ENCODE measurements around the gene SMOC1.

Gene SMOC1

GRCh38 chr14:70061108-70061507 lies 181.9 kb downstream of the SMOC1 start:
- Histone ChIP-seq H3K4me3 (ENCODE audit: extremely low read depth, insufficient read depth, low read length, poor library complexity, severe bottlenecking) (no peak overlapping the region), H3K27ac (ENCODE audit: low read depth, low read length, severe bottlenecking) (no peak overlapping the region), H3K4me1 (ENCODE audit: control insufficient read depth, insufficient read depth, low read length, poor library complexity, severe bottlenecking) (no peaks in the 10 kb centered on the region), H3K9me3 (ENCODE audit: control insufficient read depth, low read length) (no peaks in the 10 kb centered on the region), H3K36me3 (ENCODE audit: control insufficient read depth, insufficient read depth, low read length) (no peaks in the 10 kb centered on the region)
- WGBS, 2 experiments (ENCODE audit: insufficient coverage in 2 of 2): 86% methylated on average over 2 of the region's 2 CpGs; no CpG with 5 or more reads in 1 of the 2 experiments

GRCh38 chr14:70064136-70064865 lies 185.1 kb downstream of the SMOC1 start:
- WGBS, 2 experiments (ENCODE audit: insufficient coverage in 2 of 2): 88 to 94% methylated on average over 5 of the region's 11 CpGs
- no peak overlapping the region for H3K4me3 ChIP-seq (ENCODE audit: extremely low read depth, insufficient read depth, low read length, poor library complexity, severe bottlenecking)
- peaks cover 4% of the 10 kb centered on the region for H3K4me1 ChIP-seq (ENCODE audit: control insufficient read depth, insufficient read depth, low read length, poor library complexity, severe bottlenecking)
- H3K9me3 ChIP-seq (ENCODE audit: control insufficient read depth, low read length): no peaks in the 10 kb centered on the region
- H3K36me3 ChIP-seq (ENCODE audit: control insufficient read depth, insufficient read depth, low read length): no peaks in the 10 kb centered on the region
- no peak overlapping the region for H3K27ac ChIP-seq (ENCODE audit: low read depth, low read length, severe bottlenecking)

- Histone ChIP-seq H3K9me3 (ENCODE audit: control insufficient read depth, low read length) (no peaks in the 10 kb centered on the region), H3K4me1 (ENCODE audit: control insufficient read depth, insufficient read depth, low read length, poor library complexity, severe bottlenecking) (peaks cover 4% of the 10 kb centered on the region), H3K27ac (ENCODE audit: low read depth, low read length, severe bottlenecking) (no peak overlapping the region), H3K36me3 (ENCODE audit: control insufficient read depth, insufficient read depth, low read length) (no peaks in the 10 kb centered on the region), H3K4me3 (ENCODE audit: extremely low read depth, insufficient read depth, low read length, poor library complexity, severe bottlenecking) (no peak overlapping the region)
- WGBS, 2 experiments (ENCODE audit: insufficient coverage in 2 of 2): 88 to 97% methylated on average over 4 to 5 of the region's 5 CpGs
These were observed 188.6 kb downstream of the SMOC1 start for GRCh38 chr14:70067810-70068209.

GRCh38 chr14:70069186-70069585 lies 190.0 kb downstream of the SMOC1 start:
- Histone ChIP-seq H3K36me3 (ENCODE audit: control insufficient read depth, insufficient read depth, low read length) (no peaks in the 10 kb centered on the region), H3K4me1 (ENCODE audit: control insufficient read depth, insufficient read depth, low read length, poor library complexity, severe bottlenecking) (peaks cover 4% of the 10 kb centered on the region), H3K4me3 (ENCODE audit: extremely low read depth, insufficient read depth, low read length, poor library complexity, severe bottlenecking) (no peak overlapping the region), H3K27ac (ENCODE audit: low read depth, low read length, severe bottlenecking) (no peak overlapping the region), H3K9me3 (ENCODE audit: control insufficient read depth, low read length) (no peaks in the 10 kb centered on the region)
- 79 to 85% methylated on average over 5 of the region's 5 CpGs for WGBS, 2 experiments (ENCODE audit: insufficient coverage in 2 of 2)

GRCh38 chr14:70073924-70074566 lies 194.8 kb downstream of the SMOC1 start:
- Histone ChIP-seq H3K4me3 (ENCODE audit: extremely low read depth, insufficient read depth, low read length, poor library complexity, severe bottlenecking) (no peak overlapping the region), H3K36me3 (ENCODE audit: control insufficient read depth, insufficient read depth, low read length) (no peaks in the 10 kb centered on the region), H3K4me1 (ENCODE audit: control insufficient read depth, insufficient read depth, low read length, poor library complexity, severe bottlenecking) (peaks cover under 1% of the 10 kb centered on the region), H3K27ac (ENCODE audit: low read depth, low read length, severe bottlenecking) (no peak overlapping the region), H3K9me3 (ENCODE audit: control insufficient read depth, low read length) (no peaks in the 10 kb centered on the region)
- 54 to 75% methylated on average over 1 to 3 of the region's 3 CpGs for WGBS, 2 experiments (ENCODE audit: insufficient coverage in 2 of 2)

GRCh38 chr14:70077005-70077404 lies 197.8 kb downstream of the SMOC1 start:
- WGBS, 2 experiments (ENCODE audit: insufficient coverage in 2 of 2): 100% methylated on average over 1 of the region's 3 CpGs; no CpG with 5 or more reads in 1 of the 2 experiments
- H3K9me3 ChIP-seq (ENCODE audit: control insufficient read depth, low read length): no peaks in the 10 kb centered on the region

GRCh38 chr14:70077720-70078119 lies 198.5 kb downstream of the SMOC1 start:
- H3K36me3 ChIP-seq (ENCODE audit: control insufficient read depth, insufficient read depth, low read length): no peaks in the 10 kb centered on the region
- no peak overlapping the region for H3K4me3 ChIP-seq (ENCODE audit: extremely low read depth, insufficient read depth, low read length, poor library complexity, severe bottlenecking)
- no peak overlapping the region for H3K27ac ChIP-seq (ENCODE audit: low read depth, low read length, severe bottlenecking)
- no peaks in the 10 kb centered on the region for H3K4me1 ChIP-seq (ENCODE audit: control insufficient read depth, insufficient read depth, low read length, poor library complexity, severe bottlenecking)
- no peaks in the 10 kb centered on the region for H3K9me3 ChIP-seq (ENCODE audit: control insufficient read depth, low read length)
- 82% methylated on average over 1 of the region's 2 CpGs for WGBS, 2 experiments (ENCODE audit: insufficient coverage in 2 of 2)

More at GRCh38 chr14:70077005-70077404, 197.8 kb downstream of the SMOC1 start:
- Histone ChIP-seq H3K4me1 (ENCODE audit: control insufficient read depth, insufficient read depth, low read length, poor library complexity, severe bottlenecking) (no peaks in the 10 kb centered on the region), H3K4me3 (ENCODE audit: extremely low read depth, insufficient read depth, low read length, poor library complexity, severe bottlenecking) (no peak overlapping the region), H3K36me3 (ENCODE audit: control insufficient read depth, insufficient read depth, low read length) (no peaks in the 10 kb centered on the region), H3K27ac (ENCODE audit: low read depth, low read length, severe bottlenecking) (no peak overlapping the region)

- Histone ChIP-seq H3K4me1 (ENCODE audit: control insufficient read depth, insufficient read depth, low read length, poor library complexity, severe bottlenecking) (no peaks in the 10 kb centered on the region), H3K4me3 (ENCODE audit: extremely low read depth, insufficient read depth, low read length, poor library complexity, severe bottlenecking) (no peak overlapping the region), H3K27ac (ENCODE audit: low read depth, low read length, severe bottlenecking) (no peak overlapping the region), H3K36me3 (ENCODE audit: control insufficient read depth, insufficient read depth, low read length) (no peaks in the 10 kb centered on the region), H3K9me3 (ENCODE audit: control insufficient read depth, low read length) (no peaks in the 10 kb centered on the region)
These were observed 199.1 kb downstream of the SMOC1 start for GRCh38 chr14:70078329-70078728.

- Histone ChIP-seq H3K4me1 (ENCODE audit: control insufficient read depth, insufficient read depth, low read length, poor library complexity, severe bottlenecking) (no peaks in the 10 kb centered on the region), H3K27ac (ENCODE audit: low read depth, low read length, severe bottlenecking) (no peak overlapping the region), H3K9me3 (ENCODE audit: control insufficient read depth, low read length) (no peaks in the 10 kb centered on the region), H3K36me3 (ENCODE audit: control insufficient read depth, insufficient read depth, low read length) (no peaks in the 10 kb centered on the region), H3K4me3 (ENCODE audit: extremely low read depth, insufficient read depth, low read length, poor library complexity, severe bottlenecking) (no peak overlapping the region)
- WGBS, 2 experiments (ENCODE audit: insufficient coverage in 2 of 2): 90 to 94% methylated on average over 4 to 5 of the region's 6 CpGs
These were observed 200.9 kb downstream of the SMOC1 start for GRCh38 chr14:70080076-70080475.

Data from mesodermal cell (in vitro differentiated cells).